Hepatocyte (in vitro differentiated cells): ENCODE data around the gene HOXD9.

Source experiments
- CTCF ChIP-seq: fragments of 200-600 bp; sonication (generic); IDR thresholded peaks from 2 replicates; pipeline ENCODE4 v1.5.1; 2016; ENCODE audit warnings: antibody characterized with exemption, mild to moderate bottlenecking; ENCODE audit not compliant: poor library complexity
- EZH2phosphoT487 ChIP-seq: fragments of 200-600 bp; sonication (generic); IDR thresholded peaks from one replicate; pipeline ENCODE4 v1.6.1; 2018; ENCODE audit warnings: antibody characterized with exemption, mild to moderate bottlenecking, low read depth, moderate library complexity; ENCODE audit not compliant: unreplicated experiment, severe bottlenecking

DNA sequence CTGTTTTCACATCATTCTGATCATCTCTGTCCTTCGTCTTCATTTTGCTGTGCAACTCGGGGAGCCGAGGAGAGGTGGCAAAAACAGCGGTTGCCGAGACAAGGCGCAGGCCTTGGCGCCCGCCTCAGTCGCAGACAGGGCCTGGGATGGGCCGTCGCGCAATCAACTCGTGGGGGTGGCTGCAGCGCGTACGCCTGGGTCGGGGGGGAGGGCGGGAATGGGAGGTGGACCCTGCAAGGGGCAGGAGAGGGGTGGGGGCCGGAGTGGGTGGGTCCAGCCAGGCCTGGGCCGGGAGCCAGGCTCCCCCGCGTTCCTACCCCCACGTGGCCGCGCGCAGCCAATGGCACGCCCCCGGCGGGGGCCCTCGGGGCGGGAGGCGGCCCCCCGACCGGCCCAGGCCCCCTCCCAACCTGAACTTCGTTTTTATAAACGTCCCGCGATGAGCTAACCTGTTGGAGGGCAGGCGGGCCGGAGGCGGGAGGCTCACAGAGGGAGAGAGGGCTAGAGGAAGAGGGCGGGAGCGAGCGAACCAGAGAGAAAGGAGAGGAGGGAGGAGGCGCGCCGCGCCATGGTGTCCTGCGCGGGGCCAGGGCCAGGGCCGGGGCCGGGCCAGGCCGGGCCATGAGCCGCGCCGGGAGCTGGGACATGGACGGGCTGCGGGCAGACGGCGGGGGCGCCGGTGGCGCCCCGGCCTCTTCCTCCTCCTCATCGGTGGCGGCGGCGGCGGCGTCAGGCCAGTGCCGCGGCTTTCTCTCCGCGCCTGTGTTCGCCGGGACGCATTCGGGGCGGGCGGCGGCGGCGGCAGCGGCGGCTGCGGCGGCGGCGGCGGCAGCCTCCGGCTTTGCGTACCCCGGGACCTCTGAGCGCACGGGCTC lies 30.0 kb upstream of the HOXD9 start, which contains the start of gene HOXD13:
- no peak for TF ChIP-seq CTCF
- TF ChIP-seq EZH2phosphoT487: no peak
